Adrenal gland (tissue), 12 donors: ENCODE measurements around the gene MGRN1. TPM values are rescaled to one million over a fixed set of nuclear protein-coding genes. Genes with fewer than 3 reads are reported as not detected.

Source experiments
- DNase-seq, 7 donors: peaks; one replicate each; pipeline ENCODE4 v3.0.0-alpha.2; 2019 to 2020
- H3K27ac ChIP-seq, 5 donors: fragments of 200-600 bp; sonication (generic) in 4 of 5; 1 replicate in 3 of 5; 2 replicates in 2 of 5; pipeline versions ENCODE4 v1.5.1 to v1.8.0; 2016 to 2020; ENCODE audit warnings: mild to moderate bottlenecking in 1 of 5
- H3K27me3 ChIP-seq: fragments of 200-600 bp; 2 replicates; pipeline ENCODE4 v1.8.0; 2021
- H3K36me3 ChIP-seq, 2 donors: fragments of 200-600 bp; replicated peaks in 1 of 2; 1 replicate in 1 of 2; 2 replicates in 1 of 2; pipeline versions ENCODE4 v1.5.1 to v1.8.0; 2018 to 2022
- H3K4me1 ChIP-seq, 2 donors: fragments of 200-600 bp; replicated peaks in 1 of 2; 1 replicate in 1 of 2; 2 replicates in 1 of 2; pipeline versions ENCODE4 v1.5.1 to v1.8.0; 2018 to 2021
- H3K4me3 ChIP-seq, 4 donors: fragments of 200-600 bp; sonication (generic) in 3 of 4; one replicate each; pipeline ENCODE4 v1.5.1; 2016 to 2018
- H3K9me3 ChIP-seq, 3 donors: fragments of 200-600 bp; sonication (generic) in 1 of 3; replicated peaks in 1 of 3; 1 replicate in 2 of 3; 2 replicates in 1 of 3; pipeline versions ENCODE4 v1.5.1 to v1.8.0; 2016 to 2021
- POLR2A ChIP-seq, 2 donors: fragments of 450-650 bp; IDR thresholded peaks; one replicate each; pipeline ENCODE4 v1.6.1; 2017; ENCODE audit warnings: antibody characterized with exemption in 2 of 2, mild to moderate bottlenecking in 2 of 2, moderate library complexity in 1 of 2
- WGBS, 4 donors: extraction: QIAGEN DNeasy Blood & Tissue Kit in 2 of 4; methylation state at CpG; one replicate each; pipeline versions ENCODE4 v1.1.5 to v1.1.7; 2013 to 2017; 5-methylcytosine and 5-hydroxymethylcytosine counted together
- intact Hi-C, 2 donors: fragments of 100-400 bp; cut with DNase I; formaldehyde crosslinking; loops; one replicate each; pipeline versions ENCODE4 v1.14.1 to v1.15.0; 2022 to 2023
- polyA plus RNA-seq, 3 donors: library from polyadenylated mRNA; stranded (reverse); fragments of 200-250 nt in 2 of 3; fragments of 350-450 nt in 1 of 3; fragmentation: Illumina TruSeq in 1 of 3; extraction: RNeasy Lipid Tissue Mini Kit (QIAGEN cat#74804) in 1 of 3; gene quantifications; one replicate each; pipeline ENCODE4 v1.2.3, GENCODE V29; 2013 to 2014
- total RNA-seq, 9 donors: library from RNA; depleted of rRNA in 4 of 9; stranded (reverse); fragments of >200 nt in 4 of 9; fragments of 120-200 nt in 1 of 9; fragmentation: NEBNext Ultra II Directional in 1 of 9; extraction: Animal tissue kit (Norgen Biotek cat#: 25700) in 1 of 9; gene quantifications; one replicate each; pipeline versions ENCODE4 v1.1.0 to v1.2.4, GENCODE V29; 2013 to 2023
- TF ChIP-seq, protein P1 (sequence below), 6 experiments: fragments of 450-650 bp in 4 of 6; fragments of 200-600 bp in 2 of 6; sonication (generic) in 1 of 6; IDR thresholded peaks; 1 replicate in 5 of 6; 2 replicates in 1 of 6; pipeline versions ENCODE4 v1.5.1 to v1.8.0; 2016 to 2021; ENCODE audit warnings: antibody characterized with exemption in 6 of 6, mild to moderate bottlenecking in 2 of 6, moderate library complexity in 1 of 6
- donor health status: healthy with polysubstance abuse.
- donor health status: Bipolar disorder and iron deficiency.
- donor health status: DM: yes; HTN: yes; CAD: no.
- donor health status: DM: no; HTN: no; CAD: no.
- donor health status: DM: no; HTN: no; CAD: no.
- donor health status: DM: yes; HTN: yes; CAD: no.

MGRN1 gene
- total and polyA plus RNA-seq, 12 donors, result 17.5 to 94.1 (median 58.4) TPM

DNA sequence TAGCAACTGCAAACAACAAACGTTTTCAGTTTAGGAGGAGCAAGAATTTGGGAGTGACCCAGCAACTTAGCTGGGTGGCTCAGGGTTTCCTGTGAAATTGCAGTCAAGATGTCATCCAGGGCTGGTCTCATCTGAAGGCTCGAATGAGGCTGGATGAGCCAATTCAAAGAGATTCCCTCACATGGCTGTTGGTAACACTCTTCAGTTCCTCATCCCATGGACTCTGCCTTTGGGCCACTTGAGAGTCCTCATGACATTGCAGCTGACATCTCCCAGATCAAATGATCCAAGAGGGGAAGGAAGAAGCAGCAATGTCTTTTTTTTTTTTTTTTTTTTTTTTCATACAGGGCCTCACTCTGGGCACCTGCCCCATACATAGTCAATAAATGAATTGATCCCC lies 36.2 kb upstream of the MGRN1 start:
- no peaks in the 10 kb centered on the region for H3K36me3 ChIP-seq
- no peaks in the 10 kb centered on the region for H3K4me1 ChIP-seq
- H3K27me3 ChIP-seq, result no peaks in the 10 kb centered on the region
- no peak for TF ChIP-seq POLR2A (IDR thresholded peaks at IDR 0.05)
- TF ChIP-seq, protein P1, sequence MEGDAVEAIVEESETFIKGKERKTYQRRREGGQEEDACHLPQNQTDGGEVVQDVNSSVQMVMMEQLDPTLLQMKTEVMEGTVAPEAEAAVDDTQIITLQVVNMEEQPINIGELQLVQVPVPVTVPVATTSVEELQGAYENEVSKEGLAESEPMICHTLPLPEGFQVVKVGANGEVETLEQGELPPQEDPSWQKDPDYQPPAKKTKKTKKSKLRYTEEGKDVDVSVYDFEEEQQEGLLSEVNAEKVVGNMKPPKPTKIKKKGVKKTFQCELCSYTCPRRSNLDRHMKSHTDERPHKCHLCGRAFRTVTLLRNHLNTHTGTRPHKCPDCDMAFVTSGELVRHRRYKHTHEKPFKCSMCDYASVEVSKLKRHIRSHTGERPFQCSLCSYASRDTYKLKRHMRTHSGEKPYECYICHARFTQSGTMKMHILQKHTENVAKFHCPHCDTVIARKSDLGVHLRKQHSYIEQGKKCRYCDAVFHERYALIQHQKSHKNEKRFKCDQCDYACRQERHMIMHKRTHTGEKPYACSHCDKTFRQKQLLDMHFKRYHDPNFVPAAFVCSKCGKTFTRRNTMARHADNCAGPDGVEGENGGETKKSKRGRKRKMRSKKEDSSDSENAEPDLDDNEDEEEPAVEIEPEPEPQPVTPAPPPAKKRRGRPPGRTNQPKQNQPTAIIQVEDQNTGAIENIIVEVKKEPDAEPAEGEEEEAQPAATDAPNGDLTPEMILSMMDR (IDR thresholded peaks at IDR 0.05), result no peak
- H3K4me3 ChIP-seq, result no peak overlapping the region
- WGBS, 4 donors, result 58 to 63% (median 61%) methylated on average over 2 of the region's 2 CpGs
- intact Hi-C loops, result no loop called here
- H3K27ac ChIP-seq, result no peak overlapping the region
- DNase-seq, result no peak
- no peaks in the 10 kb centered on the region for H3K9me3 ChIP-seq

DNA sequence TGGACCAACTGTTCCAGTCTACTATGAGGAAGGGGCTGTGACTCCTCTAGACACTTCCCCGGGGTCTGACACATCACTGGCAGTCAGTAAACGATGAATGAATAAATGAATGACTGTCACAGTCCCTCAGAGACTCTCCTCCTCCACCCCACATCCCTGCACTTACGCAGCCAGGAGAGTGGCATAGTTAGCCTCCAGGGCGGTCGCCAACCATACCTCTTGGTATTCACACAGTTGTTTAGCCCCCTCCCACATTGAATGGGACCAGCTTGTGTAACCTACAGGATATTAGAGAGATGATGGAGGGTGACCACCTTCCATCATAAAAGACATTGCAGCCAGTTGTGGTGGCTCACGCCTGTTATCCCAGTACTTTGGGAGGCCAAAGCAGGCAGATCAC lies 35.7 kb upstream of the MGRN1 start:
- no peak for DNase-seq
- Histone ChIP-seq H3K27ac (no peak overlapping the region), H3K36me3 (no peaks in the 10 kb centered on the region), H3K9me3 (no peaks in the 10 kb centered on the region), H3K4me1 (no peaks in the 10 kb centered on the region), H3K4me3 (no peak overlapping the region), H3K27me3 (no peaks in the 10 kb centered on the region)
- intact Hi-C loops, result no loop called here
- TF ChIP-seq POLR2A (IDR thresholded peaks at IDR 0.05), result no peak
- TF ChIP-seq, protein P1 (IDR thresholded peaks at IDR 0.05), result no peak
- WGBS, 4 donors, result 94 to 100% (median 97%) methylated on average over 3 to 6 of the region's 6 CpGs

DNA sequence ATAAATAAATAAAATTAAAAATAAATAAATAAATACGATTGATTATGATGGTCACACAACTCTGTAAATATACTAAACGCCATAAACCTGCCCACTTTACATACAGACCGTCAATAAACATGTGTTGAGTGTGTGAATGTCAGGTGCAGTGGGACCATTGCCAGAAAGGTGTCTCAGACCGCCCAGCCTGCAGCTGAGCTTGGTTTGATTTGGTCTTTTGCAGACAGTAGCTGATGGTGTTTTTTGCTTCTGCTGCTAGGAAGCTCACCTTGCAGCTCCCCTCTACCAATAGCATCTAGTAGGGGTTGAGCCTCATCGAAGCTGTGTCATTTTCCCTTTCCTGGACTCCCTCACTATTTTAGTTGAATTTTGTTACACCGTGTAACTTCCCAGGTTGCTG lies 33.4 kb upstream of the MGRN1 start:
- 75 to 84% (median 78%) methylated on average over 6 of the region's 6 CpGs for WGBS, 4 donors
- Histone ChIP-seq H3K27ac (no peak overlapping the region), H3K4me1 (no peaks in the 10 kb centered on the region), H3K27me3 (no peaks in the 10 kb centered on the region), H3K4me3 (no peak overlapping the region), H3K36me3 (no peaks in the 10 kb centered on the region), H3K9me3 (no peaks in the 10 kb centered on the region)
- DNase-seq, result no peak
- TF ChIP-seq POLR2A (IDR thresholded peaks at IDR 0.05), result no peak
- TF ChIP-seq, protein P1 (IDR thresholded peaks at IDR 0.05), result no peak
- intact Hi-C loops, result no loop called here

DNA sequence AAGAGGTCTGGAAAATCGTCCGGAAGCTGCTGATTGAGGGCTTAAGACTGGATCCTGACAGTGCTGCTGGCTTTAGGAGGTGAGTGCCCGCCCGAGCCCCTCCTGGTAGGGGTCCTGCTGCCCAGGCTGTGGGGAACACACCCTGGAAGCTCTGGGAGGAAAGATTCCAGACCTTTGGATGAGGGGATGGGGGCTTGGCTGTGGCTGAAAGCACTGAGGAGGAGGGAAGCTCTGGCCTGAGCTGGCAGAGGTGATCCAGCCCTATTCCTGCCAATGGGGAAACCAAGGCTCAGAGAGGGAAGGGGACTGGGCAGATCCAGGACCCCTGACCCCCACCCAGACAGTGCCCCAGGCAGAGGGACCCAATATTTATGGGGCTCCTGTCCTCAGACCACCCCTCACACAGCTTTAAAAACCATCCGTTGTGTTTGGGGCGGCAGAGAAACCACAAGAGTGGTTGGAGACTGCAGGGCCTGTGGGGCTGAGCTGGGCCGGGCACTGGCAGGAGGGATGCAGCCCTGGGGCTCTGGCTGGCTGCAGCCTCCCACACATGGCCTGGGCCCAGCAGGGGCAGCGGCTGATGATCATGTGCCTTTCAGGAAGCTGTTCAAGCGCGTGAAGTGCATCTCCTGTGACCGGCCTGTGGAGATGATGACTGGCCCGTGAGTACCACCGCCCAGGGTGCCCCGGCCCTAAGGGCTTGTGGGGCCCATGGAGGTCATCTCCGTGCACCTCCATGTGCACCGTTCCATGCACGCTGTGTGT lies 32.7 kb upstream of the MGRN1 start:
- TF ChIP-seq, protein P1 (IDR thresholded peaks at IDR 0.05), result no peak
- TF ChIP-seq POLR2A (IDR thresholded peaks at IDR 0.05), result no peak
- Histone ChIP-seq H3K36me3 (no peaks in the 10 kb centered on the region), H3K4me1 (no peaks in the 10 kb centered on the region), H3K27me3 (no peaks in the 10 kb centered on the region), H3K27ac (no peak overlapping the region), H3K9me3 (no peaks in the 10 kb centered on the region), H3K4me3 (no peak overlapping the region)
- WGBS, 4 donors, result 88 to 94% (median 93%) methylated on average over 2 to 17 of the region's 17 CpGs
- no peak for DNase-seq
- intact Hi-C loops, result no loop called here
